Measurements from ENCODE around the gene KCTD20. TPM values are rescaled to one million over a fixed set of nuclear protein-coding genes. Genes with fewer than 3 reads are reported as not detected.

KCTD20 gene
- total and polyA plus RNA-seq, 2 experiments from 2014 or later = 7.4 to 25.0 TPM

GRCh38 chr6:36525346-36525745 lies 82.5 kb downstream of the KCTD20 start:
- Histone ChIP-seq H3K36me3 (ENCODE audit: insufficient read depth) (peaks cover 15% of the 10 kb centered on the region; the same call in 1 of the 2 replicates), H3K27me3 (ENCODE audit: insufficient read depth) (no peaks in the 10 kb centered on the region), H2AFZ (no peak overlapping the region), H3K27ac (ENCODE audit: low read depth) (no peak overlapping the region), H3K4me2 (no peak overlapping the region), H3F3A (replicated peaks; ENCODE audit: low read depth) (no peaks in the 10 kb centered on the region), H3K4me1 (ENCODE audit: insufficient read depth) (no peaks in the 10 kb centered on the region), H3K9me2 (ENCODE audit: insufficient read depth) (no peaks in the 10 kb centered on the region), H3K79me2 (replicated peaks; ENCODE audit: insufficient read depth) (peaks cover 13% of the 10 kb centered on the region; the same call in 1 of the 2 replicates), H4K20me1 (replicated peaks; ENCODE audit: insufficient read depth) (no peaks in the 10 kb centered on the region; the same call in 1 of the 2 replicates), H3K4me3 (no peak overlapping the region)
- no peak for DNase-seq (ENCODE audit: low spot score)
- Mint-ChIP-seq H3K4me1 (no peaks in the 10 kb centered on the region), H3K27me3 (ENCODE audit: insufficient read depth, low read depth, poor library complexity) (no peaks in the 10 kb centered on the region), H3K9me3 (no peaks in the 10 kb centered on the region), H3K27ac (no peak overlapping the region), H3K36me3 (ENCODE audit: low read depth) (peaks cover 31% of the 10 kb centered on the region), H3K4me3 (no peak overlapping the region)
- no peak for ATAC-seq
- TF ChIP-seq CREB1 (CRISPR knock-in tag; IDR thresholded peaks at IDR 0.05; ENCODE audit: low read depth) = no peak
- no peak for TF ChIP-seq REST (IDR thresholded peaks at IDR 0.05; ENCODE audit: unreplicated experiment)
- TF ChIP-seq JUNB (IDR thresholded peaks at IDR 0.05; ENCODE audit: unreplicated experiment) = no peak
- no peak for TF ChIP-seq POLR2AphosphoS5 (IDR thresholded peaks at IDR 0.05; ENCODE audit: low read depth)
- no peak for TF ChIP-seq ETS1 (IDR thresholded peaks at IDR 0.05)
- TF ChIP-seq ZNF331 (CRISPR knock-in tag; IDR thresholded peaks at IDR 0.05; ENCODE audit: low read depth) = no peak
- no peak for TF ChIP-seq STAT1 (IDR thresholded peaks at IDR 0.05; ENCODE audit: unreplicated experiment)
- TF ChIP-seq ZNF462 (CRISPR knock-in tag; IDR thresholded peaks at IDR 0.05) = no peak
- no peak for TF ChIP-seq CTCF (conservative IDR thresholded peaks at IDR 0.05; ENCODE audit: low read depth in 2 of 2)
- TF ChIP-seq EZH2 (IDR thresholded peaks at IDR 0.05; ENCODE audit: low read depth, unreplicated experiment) = no peak
- no peak for TF ChIP-seq EZH2phosphoT487 (IDR thresholded peaks at IDR 0.05; ENCODE audit: unreplicated experiment)
